Hepatocyte (in vitro differentiated cells): ENCODE data around the gene ZFYVE9. TPM values are rescaled to one million over a fixed set of nuclear protein-coding genes. Genes with fewer than 3 reads are reported as not detected.

Experiments
- DNase-seq: peaks from one replicate; pipeline ENCODE4 v3.0.0-alpha.2; 2016; ENCODE audit warnings: low spot score
- H2AFZ ChIP-seq: fragments of 200-600 bp; sonication (generic); 2 replicates; pipeline ENCODE4 v1.6.0; 2016; ENCODE audit warnings: antibody characterized with exemption, mild to moderate bottlenecking
- H3K27ac ChIP-seq: fragments of 200-600 bp; sonication (generic); 2 replicates; pipeline ENCODE4 v1.5.1; 2016; ENCODE audit warnings: mild to moderate bottlenecking
- H3K27me3 ChIP-seq: fragments of 200-600 bp; sonication (generic); 2 replicates; pipeline ENCODE4 v1.6.1; 2016
- H3K36me3 ChIP-seq: fragments of 200-600 bp; sonication (generic); replicated peaks from 2 replicates; pipeline ENCODE4 v1.5.1; 2016; ENCODE audit warnings: low read depth; ENCODE audit not compliant: insufficient read depth
- H3K4me1 ChIP-seq: fragments of 200-600 bp; sonication (generic); 2 replicates; pipeline ENCODE4 v1.5.1; 2016; ENCODE audit warnings: mild to moderate bottlenecking, moderate library complexity; ENCODE audit not compliant: insufficient read depth
- H3K4me2 ChIP-seq: fragments of 200-600 bp; sonication (generic); 2 replicates; pipeline ENCODE4 v1.6.0; 2016
- H3K4me3 ChIP-seq: fragments of 200-600 bp; sonication (generic); 2 replicates; pipeline ENCODE4 v1.5.1; 2016; ENCODE audit warnings: mild to moderate bottlenecking
- H3K79me2 ChIP-seq: fragments of 200-600 bp; sonication (generic); 2 replicates; pipeline ENCODE4 v1.6.0; 2017; ENCODE audit warnings: mild to moderate bottlenecking
- H3K9me2 ChIP-seq: fragments of 200-600 bp; sonication (generic); replicated peaks from 2 replicates; pipeline ENCODE4 v1.6.0; 2017; ENCODE audit warnings: mild to moderate bottlenecking; ENCODE audit not compliant: insufficient read depth
- H3K9me3 ChIP-seq: fragments of 200-600 bp; sonication (generic); 2 replicates; pipeline ENCODE4 v1.5.1; 2016; ENCODE audit warnings: low read depth, mild to moderate bottlenecking
- H4K20me1 ChIP-seq: fragments of 200-600 bp; sonication (generic); 2 replicates; pipeline ENCODE4 v1.6.0; 2016; ENCODE audit warnings: mild to moderate bottlenecking; ENCODE audit not compliant: insufficient read depth, poor library complexity, severe bottlenecking
- EZH2 ChIP-seq: fragments of 200-600 bp; sonication (generic); IDR thresholded peaks from 2 replicates; pipeline ENCODE4 v1.6.1; 2016; ENCODE audit warnings: antibody characterized with exemption, mild to moderate bottlenecking, borderline replicate concordance
- EZH2phosphoT487 ChIP-seq: fragments of 200-600 bp; sonication (generic); IDR thresholded peaks from one replicate; pipeline ENCODE4 v1.6.1; 2018; ENCODE audit warnings: antibody characterized with exemption, mild to moderate bottlenecking, low read depth, moderate library complexity; ENCODE audit not compliant: unreplicated experiment, severe bottlenecking
- WGBS: methylation state at CpG from one replicate; pipeline ENCODE4 v1.1.6; 2016; ENCODE audit warnings: low lambda C conversion rate; ENCODE audit errors: missing lambda C conversion rate; 5-methylcytosine and 5-hydroxymethylcytosine counted together
- polyA plus RNA-seq: library from polyadenylated mRNA; unstranded; fragments of >200 nt; fragmentation: Nextera tagmentation; extraction: Ambion mirVana; gene quantifications from 2 replicates; pipeline ENCODE4 v1.2.1, GENCODE V29; 2016
- total RNA-seq: library from RNA; depleted of rRNA; stranded (reverse); fragments of >200 nt; gene quantifications from 2 replicates; pipeline ENCODE4 v1.2.3, GENCODE V29; 2014
- TF ChIP-seq, protein P1 (sequence below): fragments of 200-600 bp; sonication (generic); IDR thresholded peaks from 2 replicates; pipeline ENCODE4 v1.5.1; 2016; ENCODE audit warnings: antibody characterized with exemption, mild to moderate bottlenecking; ENCODE audit not compliant: poor library complexity

The ZFYVE9 gene
- total and polyA plus RNA-seq, 2 experiments from 2014 or later: 4.6 to 29.0 TPM

DNA sequence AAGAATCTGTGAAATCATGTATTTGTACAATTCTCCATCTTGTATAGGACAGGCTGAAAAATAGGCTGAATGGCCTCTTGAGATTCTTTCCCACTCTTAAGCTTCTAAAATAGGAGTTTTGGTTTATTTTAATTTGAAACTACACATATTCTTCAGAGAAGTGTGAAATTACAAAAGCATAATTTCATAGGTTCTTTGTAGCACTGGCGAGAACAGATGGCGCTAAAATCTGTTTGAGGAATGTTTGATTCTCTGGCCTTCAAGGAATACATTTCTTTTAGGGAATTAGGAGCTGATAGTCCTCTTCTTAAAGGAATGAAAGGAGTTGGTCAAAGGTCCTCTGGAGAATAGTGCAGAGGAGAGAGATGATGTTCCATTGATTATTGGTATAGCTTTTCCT is 179.2 kb downstream of the ZFYVE9 start:
- no peaks in the 10 kb centered on the region for H3K36me3 ChIP-seq
- H3K4me1 ChIP-seq: no peaks in the 10 kb centered on the region
- no peak overlapping the region for H3K27ac ChIP-seq
- no peak overlapping the region for H3K4me2 ChIP-seq
- H2AFZ ChIP-seq: no peak overlapping the region
- no peak overlapping the region for H3K4me3 ChIP-seq
- no peaks in the 10 kb centered on the region for H3K9me3 ChIP-seq
- TF ChIP-seq, protein P1, sequence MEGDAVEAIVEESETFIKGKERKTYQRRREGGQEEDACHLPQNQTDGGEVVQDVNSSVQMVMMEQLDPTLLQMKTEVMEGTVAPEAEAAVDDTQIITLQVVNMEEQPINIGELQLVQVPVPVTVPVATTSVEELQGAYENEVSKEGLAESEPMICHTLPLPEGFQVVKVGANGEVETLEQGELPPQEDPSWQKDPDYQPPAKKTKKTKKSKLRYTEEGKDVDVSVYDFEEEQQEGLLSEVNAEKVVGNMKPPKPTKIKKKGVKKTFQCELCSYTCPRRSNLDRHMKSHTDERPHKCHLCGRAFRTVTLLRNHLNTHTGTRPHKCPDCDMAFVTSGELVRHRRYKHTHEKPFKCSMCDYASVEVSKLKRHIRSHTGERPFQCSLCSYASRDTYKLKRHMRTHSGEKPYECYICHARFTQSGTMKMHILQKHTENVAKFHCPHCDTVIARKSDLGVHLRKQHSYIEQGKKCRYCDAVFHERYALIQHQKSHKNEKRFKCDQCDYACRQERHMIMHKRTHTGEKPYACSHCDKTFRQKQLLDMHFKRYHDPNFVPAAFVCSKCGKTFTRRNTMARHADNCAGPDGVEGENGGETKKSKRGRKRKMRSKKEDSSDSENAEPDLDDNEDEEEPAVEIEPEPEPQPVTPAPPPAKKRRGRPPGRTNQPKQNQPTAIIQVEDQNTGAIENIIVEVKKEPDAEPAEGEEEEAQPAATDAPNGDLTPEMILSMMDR: no peak
- TF ChIP-seq EZH2phosphoT487 (no peak), EZH2 (no peak)
- DNase-seq: no peak
- no peaks in the 10 kb centered on the region for H3K79me2 ChIP-seq
- 98% methylated on average over 2 of the region's 2 CpGs for WGBS
- no peaks in the 10 kb centered on the region for H4K20me1 ChIP-seq
- no peaks in the 10 kb centered on the region for H3K27me3 ChIP-seq
- no peaks in the 10 kb centered on the region for H3K9me2 ChIP-seq

DNA sequence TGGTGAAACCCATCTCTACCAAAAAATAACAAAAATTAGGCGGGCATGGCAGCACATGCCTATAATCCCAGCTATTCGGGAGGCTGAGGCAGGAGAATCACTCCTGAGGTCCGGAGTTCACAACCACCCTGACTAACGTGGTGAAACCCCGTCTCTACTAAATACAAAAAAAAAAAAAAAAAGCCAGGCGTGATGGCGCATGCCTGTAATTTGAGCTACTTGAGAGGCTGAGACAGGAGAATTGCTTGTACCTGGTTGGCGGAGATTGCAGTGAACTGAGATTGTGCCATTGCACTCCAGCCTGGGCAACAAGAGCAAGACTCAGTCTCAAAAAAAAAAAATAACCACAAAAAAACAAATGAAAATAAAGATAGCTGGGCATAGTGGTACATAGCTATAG is 181.8 kb downstream of the ZFYVE9 start:
- TF ChIP-seq, protein P1: no peak
- TF ChIP-seq EZH2 (no peak), EZH2phosphoT487 (no peak)
- WGBS: 93% methylated on average over 8 of the region's 8 CpGs
- no peaks in the 10 kb centered on the region for H3K9me3 ChIP-seq

DNA sequence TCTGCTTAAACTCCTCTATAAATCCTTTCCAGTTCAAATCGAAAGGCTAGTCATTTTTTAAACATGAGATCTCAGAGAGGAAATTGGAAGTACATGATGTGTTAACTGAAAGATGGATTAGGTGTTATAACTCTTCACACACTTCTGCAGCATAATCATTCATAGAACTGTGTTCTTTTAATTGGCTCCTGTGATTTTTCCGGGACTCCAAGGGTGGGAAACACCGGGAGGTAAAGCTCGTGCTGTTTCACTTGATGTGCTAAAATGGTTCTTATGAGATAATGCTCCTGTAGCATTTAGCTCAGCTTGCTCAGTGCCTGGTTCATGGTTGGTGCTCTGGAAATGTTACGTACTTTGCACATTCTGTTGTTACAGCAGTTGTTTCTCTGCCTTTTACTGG is 183.9 kb downstream of the ZFYVE9 start:
- Histone ChIP-seq H3K4me2 (no peak overlapping the region), H3K4me3 (no peak overlapping the region), H3K27me3 (no peaks in the 10 kb centered on the region), H3K36me3 (no peaks in the 10 kb centered on the region), H3K79me2 (no peaks in the 10 kb centered on the region), H3K4me1 (no peaks in the 10 kb centered on the region), H3K27ac (no peak overlapping the region), H2AFZ (no peak overlapping the region), H3K9me2 (no peaks in the 10 kb centered on the region), H4K20me1 (no peaks in the 10 kb centered on the region), H3K9me3 (no peaks in the 10 kb centered on the region)
- WGBS: 73% methylated on average over 5 of the region's 5 CpGs
- DNase-seq: no peak
- TF ChIP-seq, protein P1: no peak
- TF ChIP-seq EZH2phosphoT487 (no peak), EZH2 (no peak)

More for the DNA sequence above, 181.8 kb downstream of the ZFYVE9 start:
- Histone ChIP-seq H3K27ac (no peak overlapping the region), H2AFZ (no peak overlapping the region), H3K4me2 (no peak overlapping the region), H3K27me3 (no peaks in the 10 kb centered on the region), H3K4me1 (no peaks in the 10 kb centered on the region), H3K4me3 (no peak overlapping the region), H4K20me1 (no peaks in the 10 kb centered on the region), H3K36me3 (no peaks in the 10 kb centered on the region), H3K79me2 (no peaks in the 10 kb centered on the region), H3K9me2 (no peaks in the 10 kb centered on the region)
- no peak for DNase-seq

DNA sequence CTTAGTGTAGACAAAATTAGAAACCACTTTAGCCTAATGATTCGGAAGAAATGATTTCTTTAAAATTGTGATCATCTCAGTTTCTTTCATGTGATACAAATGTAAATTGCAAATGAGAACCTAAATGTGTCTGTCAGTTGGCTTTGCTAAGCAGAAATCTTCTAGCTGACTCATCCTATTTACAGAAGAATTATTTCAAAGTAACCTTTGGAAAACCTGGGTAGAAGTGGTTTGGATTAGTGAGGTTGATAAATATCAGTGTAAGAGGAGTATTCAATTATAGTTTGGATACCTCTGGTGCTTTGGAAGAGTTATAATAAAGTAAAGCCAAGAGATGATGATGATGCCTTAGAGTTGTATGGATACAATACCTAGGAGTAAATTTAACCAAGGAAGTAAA is 186.7 kb downstream of the ZFYVE9 start:
- no peaks in the 10 kb centered on the region for H4K20me1 ChIP-seq
- TF ChIP-seq EZH2phosphoT487 (no peak), EZH2 (no peak)
- TF ChIP-seq, protein P1: no peak
- no peaks in the 10 kb centered on the region for H3K27me3 ChIP-seq
- H2AFZ ChIP-seq: no peak overlapping the region
- no peak for DNase-seq
- H3K36me3 ChIP-seq: no peaks in the 10 kb centered on the region
- H3K9me2 ChIP-seq: no peaks in the 10 kb centered on the region
- 100% methylated on average over 1 of the region's 1 CpG for WGBS
- H3K4me1 ChIP-seq: no peaks in the 10 kb centered on the region
- H3K4me3 ChIP-seq: no peak overlapping the region
- no peaks in the 10 kb centered on the region for H3K9me3 ChIP-seq
- no peak overlapping the region for H3K4me2 ChIP-seq
- no peaks in the 10 kb centered on the region for H3K79me2 ChIP-seq
- H3K27ac ChIP-seq: peak overlapping the region; percentile 2
